GM12865 (cell line): Measurements from ENCODE around the gene SELE.

Experiments
- DNase-seq: peaks from one replicate; pipeline ENCODE4 v3.0.0; 2010; ENCODE audit warnings: low read depth
- H3K4me3 ChIP-seq: 2 replicates; pipeline ENCODE4 v1.5.1; 2011; ENCODE audit warnings: mild to moderate bottlenecking, low read depth, low read length, control low read depth
- TF ChIP-seq, protein P1 (sequence below): IDR thresholded peaks from 2 replicates; pipeline ENCODE4 v1.5.1; 2011; ENCODE audit warnings: low read length, control low read depth, low read depth, inconsistent platforms; ENCODE audit not compliant: insufficient read depth; ENCODE audit errors: missing control alignments

SELE gene

DNA sequence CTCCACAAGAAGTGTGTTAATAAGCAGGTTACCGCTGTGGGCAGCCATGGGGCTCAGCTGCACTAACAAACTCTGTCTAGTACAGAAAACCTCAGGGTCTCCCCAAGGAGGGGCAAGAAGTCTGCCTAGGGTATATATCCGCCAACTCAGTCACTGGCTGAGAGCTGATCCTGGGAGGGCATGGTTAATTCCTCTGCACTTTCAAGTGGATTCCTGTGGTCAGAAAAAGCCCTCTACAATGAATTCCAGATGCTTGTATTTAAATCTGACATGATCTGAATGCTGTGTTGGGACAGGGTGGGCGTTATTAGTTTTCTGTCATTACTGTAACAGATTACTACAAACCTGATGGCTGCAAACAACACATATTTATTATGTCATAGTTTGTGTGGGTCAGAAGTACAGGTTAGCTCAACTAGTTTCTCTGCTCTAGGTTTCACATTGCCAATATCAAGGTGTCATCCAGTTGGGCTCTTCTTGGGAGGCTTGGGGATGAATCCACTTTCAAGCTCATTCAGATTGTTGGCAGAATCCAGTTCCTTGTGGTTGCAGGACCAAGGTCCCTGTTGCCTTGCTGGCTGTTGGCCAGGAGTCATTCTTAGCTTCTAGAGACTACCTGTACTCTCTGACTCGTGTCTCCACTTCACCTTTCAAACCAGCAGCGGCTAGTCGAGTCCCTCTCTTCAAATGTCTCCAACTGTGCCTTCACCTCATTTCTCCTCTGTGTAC, 8.0 kb upstream of the SELE start:
- no peak for DNase-seq
- no peak overlapping the region for H3K4me3 ChIP-seq
- TF ChIP-seq, protein P1, sequence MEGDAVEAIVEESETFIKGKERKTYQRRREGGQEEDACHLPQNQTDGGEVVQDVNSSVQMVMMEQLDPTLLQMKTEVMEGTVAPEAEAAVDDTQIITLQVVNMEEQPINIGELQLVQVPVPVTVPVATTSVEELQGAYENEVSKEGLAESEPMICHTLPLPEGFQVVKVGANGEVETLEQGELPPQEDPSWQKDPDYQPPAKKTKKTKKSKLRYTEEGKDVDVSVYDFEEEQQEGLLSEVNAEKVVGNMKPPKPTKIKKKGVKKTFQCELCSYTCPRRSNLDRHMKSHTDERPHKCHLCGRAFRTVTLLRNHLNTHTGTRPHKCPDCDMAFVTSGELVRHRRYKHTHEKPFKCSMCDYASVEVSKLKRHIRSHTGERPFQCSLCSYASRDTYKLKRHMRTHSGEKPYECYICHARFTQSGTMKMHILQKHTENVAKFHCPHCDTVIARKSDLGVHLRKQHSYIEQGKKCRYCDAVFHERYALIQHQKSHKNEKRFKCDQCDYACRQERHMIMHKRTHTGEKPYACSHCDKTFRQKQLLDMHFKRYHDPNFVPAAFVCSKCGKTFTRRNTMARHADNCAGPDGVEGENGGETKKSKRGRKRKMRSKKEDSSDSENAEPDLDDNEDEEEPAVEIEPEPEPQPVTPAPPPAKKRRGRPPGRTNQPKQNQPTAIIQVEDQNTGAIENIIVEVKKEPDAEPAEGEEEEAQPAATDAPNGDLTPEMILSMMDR: no peak

DNA sequence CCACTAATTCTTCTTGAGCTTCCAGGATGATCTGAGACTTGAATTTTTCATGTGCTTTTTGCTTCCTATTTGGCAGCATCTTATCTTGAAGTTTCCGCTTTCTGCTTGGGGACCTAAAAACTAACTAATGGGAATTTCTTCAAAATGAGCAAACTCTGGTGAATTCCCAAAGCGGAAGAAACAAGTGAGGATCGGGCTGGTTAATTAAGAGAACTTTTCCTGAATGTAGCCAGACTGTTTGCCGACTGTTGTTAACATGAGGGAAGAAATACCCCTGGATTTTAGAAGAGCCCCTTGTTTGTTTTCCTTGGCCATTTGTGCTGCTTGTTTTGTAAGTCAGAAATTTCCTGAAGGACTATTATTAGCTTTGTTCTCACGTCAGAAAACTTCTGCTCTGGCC, 6.1 kb upstream of the SELE start:
- TF ChIP-seq, protein P1: no peak
- no peak overlapping the region for H3K4me3 ChIP-seq
- DNase-seq: no peak

DNA sequence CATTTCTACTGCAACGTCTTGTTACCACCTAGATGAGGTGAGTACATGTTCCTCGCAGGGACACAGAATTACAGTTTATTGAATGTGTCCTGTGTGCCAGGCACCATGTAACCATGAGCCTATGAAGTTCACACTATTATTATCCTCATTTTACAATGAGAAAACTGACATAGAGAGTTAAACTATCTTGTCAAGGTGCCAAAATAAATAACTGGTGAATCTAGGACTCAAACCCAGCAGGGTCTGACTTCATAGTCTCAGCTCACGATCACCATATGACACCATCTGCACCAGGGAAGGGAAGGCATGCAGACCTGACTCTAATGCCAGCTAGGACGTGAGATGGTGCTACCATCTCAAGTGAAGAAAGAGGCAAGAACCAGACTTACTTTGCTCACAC, 2.4 kb downstream of the SELE start:
- no peak for DNase-seq
- H3K4me3 ChIP-seq: no peak overlapping the region
- TF ChIP-seq, protein P1: no peak

DNA sequence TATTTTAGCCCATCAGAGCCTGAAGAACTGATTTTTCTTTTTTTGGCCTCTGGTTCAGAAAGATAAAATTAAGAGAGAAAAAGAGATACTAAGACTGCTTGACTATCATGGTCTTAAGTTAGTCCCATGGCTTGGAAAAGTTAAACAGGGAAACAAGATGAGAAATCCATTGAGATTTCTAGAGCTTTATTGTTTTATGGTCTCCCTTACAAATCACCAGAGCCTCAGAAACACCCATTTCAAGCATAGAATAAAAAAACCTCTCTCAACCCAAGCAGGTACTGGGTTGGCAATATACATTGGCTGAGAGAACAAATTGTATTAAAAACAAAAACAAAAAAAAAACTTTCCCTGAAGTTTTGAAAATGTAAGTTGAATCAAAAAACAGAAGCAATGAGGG, 3.9 kb downstream of the SELE start:
- TF ChIP-seq, protein P1: no peak

DNA sequence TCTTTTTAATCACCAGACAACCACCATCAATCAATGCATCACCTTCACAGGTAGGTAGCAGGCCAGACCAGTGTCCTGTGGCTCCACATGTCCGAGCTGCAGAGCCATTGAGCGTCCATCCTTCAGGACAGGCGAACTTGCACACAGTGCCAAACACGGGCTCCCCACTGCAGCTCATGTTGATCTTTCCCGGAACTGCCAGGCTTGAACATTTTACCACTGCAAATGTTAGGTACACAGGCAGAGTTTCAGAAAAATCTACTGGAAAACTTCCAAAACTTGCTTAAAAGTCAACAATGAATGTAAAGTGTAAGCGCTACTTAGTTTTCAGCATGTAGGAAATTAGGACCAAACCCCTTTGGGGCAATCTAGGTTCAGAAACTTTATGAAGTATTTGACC, 6.6 kb downstream of the SELE start:
- TF ChIP-seq, protein P1: no peak
- DNase-seq: no peak
- no peak overlapping the region for H3K4me3 ChIP-seq

More for the DNA sequence above, 3.9 kb downstream of the SELE start:
- no peak overlapping the region for H3K4me3 ChIP-seq
- no peak for DNase-seq

DNA sequence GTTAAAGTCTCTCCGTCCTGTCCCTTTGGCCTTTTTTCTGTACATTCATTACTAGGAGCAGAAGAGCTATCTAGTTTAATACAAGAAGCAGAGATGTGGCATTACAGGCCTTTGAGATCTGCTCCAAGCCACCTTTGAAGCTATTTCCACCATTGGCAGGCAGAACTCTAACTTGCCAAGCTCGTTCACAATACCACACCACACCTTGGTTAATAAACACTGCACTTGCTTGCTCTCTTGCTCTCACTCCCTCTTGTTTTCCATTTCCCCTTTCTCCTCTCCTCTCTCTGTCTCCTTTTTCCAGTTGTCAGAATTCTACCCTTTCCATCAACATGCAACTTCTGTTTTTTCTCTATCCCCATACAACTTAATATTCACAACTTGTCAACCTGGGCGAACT, 7.0 kb downstream of the SELE start:
- TF ChIP-seq, protein P1: no peak

DNA sequence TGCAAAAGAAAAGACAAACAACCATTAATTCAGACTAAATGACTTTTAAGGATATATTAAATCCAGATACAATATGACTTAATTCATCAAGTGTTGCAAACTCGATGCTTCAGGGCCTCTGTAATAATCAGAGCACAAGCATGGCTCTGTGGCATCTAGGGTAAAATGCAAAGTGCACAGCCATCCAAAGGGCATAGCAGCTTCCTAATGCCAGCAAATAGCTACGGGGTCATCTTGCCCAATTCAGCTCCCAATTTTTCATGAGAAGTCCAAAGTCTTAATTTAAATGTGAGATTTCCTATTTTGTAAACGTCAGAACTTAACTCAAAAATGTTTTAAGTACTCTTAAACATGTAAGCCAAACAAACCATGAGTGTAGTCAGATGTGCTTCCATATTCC, 7.9 kb downstream of the SELE start:
- TF ChIP-seq, protein P1: no peak
- DNase-seq: no peak
- no peak overlapping the region for H3K4me3 ChIP-seq

More for the DNA sequence above, 7.0 kb downstream of the SELE start:
- DNase-seq: no peak
- H3K4me3 ChIP-seq: no peak overlapping the region
